Activated CD4-positive, alpha-beta T cell treated with anti-CD3 and anti-CD28 coated beads for 4 hours (primary cell): ENCODE measurements around the gene PSMG2.

Source experiments
- DNase-seq, 2 donors: peaks; one replicate each; pipeline ENCODE4 v3.0.0-alpha.2; 2020

PSMG2 gene

GRCh38 chr18:12702221-12703095, at the start of gene PSMG2, which contains the start of gene CEP76:
TSS of gene PSMG2 (plus strand) at chr18:12703042. CDS start at chr18:12703108, 66 bp downstream.
TSS of gene CEP76 (minus strand) at chr18:12702723. CDS start at chr18:12702548, 175 bp downstream.
- peak; percentile 76 to 82 for DNase-seq

- no peak for DNase-seq
Observed at GRCh38 chr18:12654971-12655370, 47.9 kb upstream of the PSMG2 start.

GRCh38 chr18:12656605-12656937, 46.3 kb upstream of the PSMG2 start:
- DNase-seq = no peak

- peak; percentile 4 to 15 for DNase-seq
Observed at GRCh38 chr18:12656938-12657683, 45.7 kb upstream of the PSMG2 start.

GRCh38 chr18:12657684-12658425, 45.0 kb upstream of the PSMG2 start, which contains the start of gene SPIRE1:
TSS of gene SPIRE1 (minus strand) at chr18:12658107. CDS start at chr18:12657866, 241 bp downstream.
- DNase-seq = peak; percentile 16 to 23

GRCh38 chr18:12658426-12659138, 44.3 kb upstream of the PSMG2 start:
- DNase-seq = peak; percentile 5 to 10

- DNase-seq = peak; percentile 6 to 29
Observed at GRCh38 chr18:12659904-12660605, 42.8 kb upstream of the PSMG2 start.

GRCh38 chr18:12668041-12668440, 34.8 kb upstream of the PSMG2 start:
- DNase-seq = no peak

- no peak for DNase-seq
Observed at GRCh38 chr18:12679183-12679786, 23.6 kb upstream of the PSMG2 start.

GRCh38 chr18:12686100-12686499, 16.7 kb upstream of the PSMG2 start:
- DNase-seq = no peak

- DNase-seq = no peak
Observed at GRCh38 chr18:12689256-12689850, 13.5 kb upstream of the PSMG2 start.

GRCh38 chr18:12692206-12692605, 10.6 kb upstream of the PSMG2 start:
- DNase-seq = no peak

- no peak for DNase-seq
Observed at GRCh38 chr18:12694032-12694431, 8.8 kb upstream of the PSMG2 start.

- DNase-seq = no peak
Observed at GRCh38 chr18:12699747-12700146, 3.1 kb upstream of the PSMG2 start.

GRCh38 chr18:12701161-12701560, 1.7 kb upstream of the PSMG2 start:
- DNase-seq = no peak

- DNase-seq = no peak
Observed at GRCh38 chr18:12703096-12703567, 290 bp downstream of the PSMG2 start.

GRCh38 chr18:12703664-12704063, 822 bp downstream of the PSMG2 start:
- peak in 1 of 2 donors; percentile 3 for DNase-seq

- DNase-seq = no peak
Observed at GRCh38 chr18:12711446-12711845, 8.6 kb downstream of the PSMG2 start.

- DNase-seq = no peak
Observed at GRCh38 chr18:12721495-12722275, 18.8 kb downstream of the PSMG2 start.

- DNase-seq = no peak
Observed at GRCh38 chr18:12722731-12723130, 19.9 kb downstream of the PSMG2 start.
